Gastroesophageal sphincter (tissue), 4 donors: Measurements from ENCODE around the gene ERGIC2. TPM values are rescaled to one million over a fixed set of nuclear protein-coding genes. Genes with fewer than 3 reads are reported as not detected.

ENCODE experiments used
- ATAC-seq: fragments of 150-250 bp; one replicate; pipeline ENCODE4 v1.9.1; 2016; ENCODE audit warnings: mild to moderate bottlenecking, moderate library complexity
- H3K27ac ChIP-seq, 4 donors: fragments of 200-600 bp; sonication (generic) in 3 of 4; 1 replicate in 3 of 4; 2 replicates in 1 of 4; pipeline ENCODE4 v1.5.1; 2016 to 2019
- H3K27me3 ChIP-seq: fragments of 200-600 bp; sonication (generic); one replicate; pipeline ENCODE4 v1.5.1; 2019
- H3K36me3 ChIP-seq, 2 donors: fragments of 200-600 bp; sonication (generic); one replicate each; pipeline ENCODE4 v1.5.1; 2019; ENCODE audit warnings: control low read depth in 1 of 2
- H3K4me1 ChIP-seq, 3 donors: fragments of 200-600 bp; sonication (generic); 1 replicate in 2 of 3; 2 replicates in 1 of 3; pipeline ENCODE4 v1.5.1; 2016 to 2019; ENCODE audit warnings: control low read depth in 2 of 3
- H3K4me3 ChIP-seq, 2 donors: fragments of 200-600 bp; sonication (generic); one replicate each; pipeline ENCODE4 v1.5.1; 2019; ENCODE audit warnings: mild to moderate bottlenecking in 1 of 2, moderate library complexity in 1 of 2
- H3K9me3 ChIP-seq, 3 donors: fragments of 200-600 bp; sonication (generic); one replicate each; pipeline ENCODE4 v1.5.1; 2017 to 2019; ENCODE audit warnings: control low read depth in 2 of 3
- EP300 ChIP-seq: sonication (generic); formaldehyde crosslinking; IDR thresholded peaks from one replicate; pipeline ENCODE4 v1.6.1; 2017; ENCODE audit warnings: antibody characterized with exemption, mild to moderate bottlenecking
- POLR2A ChIP-seq, 2 donors: fragments of 450-650 bp; IDR thresholded peaks; one replicate each; pipeline ENCODE4 v1.6.1; 2017; ENCODE audit warnings: antibody characterized with exemption in 2 of 2, mild to moderate bottlenecking in 2 of 2, moderate library complexity in 1 of 2
- POLR2AphosphoS5 ChIP-seq: sonication (generic); formaldehyde crosslinking; IDR thresholded peaks from one replicate; pipeline ENCODE4 v1.6.1; 2017; ENCODE audit warnings: antibody characterized with exemption
- WGBS, 2 donors: methylation state at CpG; one replicate each; pipeline ENCODE4 v1.1.5; 2018; ENCODE audit warnings: low coverage in 1 of 2; 5-methylcytosine and 5-hydroxymethylcytosine counted together
- total RNA-seq, 4 donors: library from RNA; depleted of rRNA; stranded (reverse); fragments of >200 nt; gene quantifications; one replicate each; pipeline ENCODE4 v1.1.0, GENCODE V29; 2016
- TF ChIP-seq, protein P1 (sequence below), 4 experiments: fragments of 200-600 bp in 2 of 4; fragments of 450-650 bp in 2 of 4; sonication (generic) in 1 of 4; IDR thresholded peaks; one replicate each; pipeline ENCODE4 v1.5.1; 2017 to 2019; ENCODE audit warnings: antibody characterized with exemption in 4 of 4, mild to moderate bottlenecking in 2 of 4, moderate library complexity in 2 of 4

Gene ERGIC2
- total RNA-seq, 4 donors from 2014 or later, result 53.6 to 111 (median 71.4) TPM

- no peaks in the 10 kb centered on the region for H3K36me3 ChIP-seq
- H3K9me3 ChIP-seq, result peaks cover 0 to 6% (median 0%) of the 10 kb centered on the region in 3 donors
- no peaks in the 10 kb centered on the region for H3K4me1 ChIP-seq
- no peak overlapping the region for H3K27ac ChIP-seq
- TF ChIP-seq, protein P1, sequence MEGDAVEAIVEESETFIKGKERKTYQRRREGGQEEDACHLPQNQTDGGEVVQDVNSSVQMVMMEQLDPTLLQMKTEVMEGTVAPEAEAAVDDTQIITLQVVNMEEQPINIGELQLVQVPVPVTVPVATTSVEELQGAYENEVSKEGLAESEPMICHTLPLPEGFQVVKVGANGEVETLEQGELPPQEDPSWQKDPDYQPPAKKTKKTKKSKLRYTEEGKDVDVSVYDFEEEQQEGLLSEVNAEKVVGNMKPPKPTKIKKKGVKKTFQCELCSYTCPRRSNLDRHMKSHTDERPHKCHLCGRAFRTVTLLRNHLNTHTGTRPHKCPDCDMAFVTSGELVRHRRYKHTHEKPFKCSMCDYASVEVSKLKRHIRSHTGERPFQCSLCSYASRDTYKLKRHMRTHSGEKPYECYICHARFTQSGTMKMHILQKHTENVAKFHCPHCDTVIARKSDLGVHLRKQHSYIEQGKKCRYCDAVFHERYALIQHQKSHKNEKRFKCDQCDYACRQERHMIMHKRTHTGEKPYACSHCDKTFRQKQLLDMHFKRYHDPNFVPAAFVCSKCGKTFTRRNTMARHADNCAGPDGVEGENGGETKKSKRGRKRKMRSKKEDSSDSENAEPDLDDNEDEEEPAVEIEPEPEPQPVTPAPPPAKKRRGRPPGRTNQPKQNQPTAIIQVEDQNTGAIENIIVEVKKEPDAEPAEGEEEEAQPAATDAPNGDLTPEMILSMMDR (IDR thresholded peaks at IDR 0.05), result no peak
- TF ChIP-seq POLR2AphosphoS5 (no peak), POLR2A (IDR thresholded peaks at IDR 0.05) (no peak), EP300 (no peak)
- no peak for ATAC-seq
- no peak overlapping the region for H3K4me3 ChIP-seq
- no peaks in the 10 kb centered on the region for H3K27me3 ChIP-seq
Observed at GRCh38 chr12:29414368-29414767, 33.4 kb upstream of the ERGIC2 start.

DNA sequence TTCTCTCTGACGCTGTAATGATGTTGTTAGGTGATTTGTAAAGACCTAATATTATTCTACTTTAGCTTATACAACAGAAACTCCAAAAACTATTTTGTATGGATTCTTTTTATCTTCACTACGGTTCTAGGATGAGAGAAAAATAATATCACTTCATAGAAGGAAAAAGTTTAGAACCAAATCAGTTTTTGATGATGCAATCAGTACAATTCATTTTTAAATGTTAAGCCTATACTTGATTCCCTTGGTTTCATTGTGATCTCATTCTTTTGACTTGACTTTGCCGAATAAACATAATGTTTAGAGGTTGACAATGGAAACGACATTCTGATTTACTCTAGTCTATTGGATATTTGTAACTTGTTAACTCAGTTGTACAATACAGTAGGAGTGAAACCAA is 24.6 kb upstream of the ERGIC2 start:
- ATAC-seq, result no peak
- Histone ChIP-seq H3K27me3 (no peaks in the 10 kb centered on the region), H3K27ac (no peak overlapping the region), H3K4me3 (no peak overlapping the region), H3K4me1 (no peaks in the 10 kb centered on the region), H3K9me3 (no peaks in the 10 kb centered on the region), H3K36me3 (no peaks in the 10 kb centered on the region)
- 52 to 60% methylated on average over 4 of the region's 4 CpGs for WGBS, 2 donors
- TF ChIP-seq POLR2AphosphoS5 (no peak), POLR2A (IDR thresholded peaks at IDR 0.05) (no peak), EP300 (no peak)
- TF ChIP-seq, protein P1 (IDR thresholded peaks at IDR 0.05), result no peak

GRCh38 chr12:29403991-29404390 is 23.0 kb upstream of the ERGIC2 start:
- Histone ChIP-seq H3K4me3 (no peak overlapping the region), H3K4me1 (no peaks in the 10 kb centered on the region), H3K9me3 (no peaks in the 10 kb centered on the region), H3K36me3 (no peaks in the 10 kb centered on the region), H3K27ac (no peak overlapping the region), H3K27me3 (no peaks in the 10 kb centered on the region)
- no peak for ATAC-seq
- TF ChIP-seq POLR2A (IDR thresholded peaks at IDR 0.05) (no peak), EP300 (no peak), POLR2AphosphoS5 (no peak)
- TF ChIP-seq, protein P1 (IDR thresholded peaks at IDR 0.05), result no peak
- 52 to 79% methylated on average over 1 to 3 of the region's 4 CpGs for WGBS, 2 donors

DNA sequence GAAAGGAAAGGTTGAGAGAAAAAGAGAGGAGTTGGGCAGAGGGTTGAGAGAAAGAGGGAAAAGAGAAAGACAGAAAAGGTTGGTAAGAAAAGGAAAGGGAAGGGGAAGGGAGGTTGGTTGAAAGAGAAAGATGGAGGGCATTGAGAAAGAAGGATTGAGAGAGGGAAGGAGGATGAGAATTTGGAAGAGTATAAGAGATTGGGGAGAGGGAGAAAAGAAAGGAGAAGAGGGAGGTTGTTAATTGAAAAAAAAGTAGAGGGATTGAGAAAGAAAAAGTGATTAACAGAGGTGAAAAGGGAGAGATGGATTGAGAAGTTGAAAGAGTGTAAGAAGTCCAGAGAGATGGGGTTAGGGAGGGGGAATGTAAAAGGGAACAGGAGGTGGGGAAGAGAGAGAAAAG is 21.5 kb upstream of the ERGIC2 start:
- ATAC-seq, result no peak
- H3K4me1 ChIP-seq, result no peaks in the 10 kb centered on the region
- TF ChIP-seq POLR2A (IDR thresholded peaks at IDR 0.05) (no peak), POLR2AphosphoS5 (no peak), EP300 (no peak)
- TF ChIP-seq, protein P1 (IDR thresholded peaks at IDR 0.05), result no peak

GRCh38 chr12:29398495-29398894 is 17.5 kb upstream of the ERGIC2 start:
- Histone ChIP-seq H3K4me1 (no peaks in the 10 kb centered on the region), H3K9me3 (no peaks in the 10 kb centered on the region), H3K27me3 (no peaks in the 10 kb centered on the region), H3K36me3 (no peaks in the 10 kb centered on the region), H3K4me3 (no peak overlapping the region), H3K27ac (no peak overlapping the region)
- no peak for TF ChIP-seq EP300
- no peak for TF ChIP-seq POLR2A (IDR thresholded peaks at IDR 0.05)
- TF ChIP-seq POLR2AphosphoS5, result no peak
- TF ChIP-seq, protein P1 (IDR thresholded peaks at IDR 0.05), result no peak
- WGBS, 2 donors, result 87 to 88% methylated on average over 1 of the region's 1 CpG
- ATAC-seq, result no peak

More for the DNA sequence above, 21.5 kb upstream of the ERGIC2 start:
- H3K4me3 ChIP-seq, result no peak overlapping the region
- H3K27me3 ChIP-seq, result no peaks in the 10 kb centered on the region
- no peak overlapping the region for H3K27ac ChIP-seq
- no peaks in the 10 kb centered on the region for H3K9me3 ChIP-seq
- H3K36me3 ChIP-seq, result no peaks in the 10 kb centered on the region
